ENCODE results near the gene TMPRSS3.
A peak's percentile ranks its signal among the peaks of the same experiment; 100 is the strongest.

The TMPRSS3 gene

GRCh38 chr21:42425591-42425990 lies 29.7 kb upstream of the TMPRSS3 start:
- peak; percentile 44 for DNase-seq (ENCODE audit: extremely low spot score)
- TF ChIP-seq CTCF (IDR thresholded peaks at IDR 0.05; ENCODE audit: control extremely low read depth, extremely low read depth, low read depth, missing control alignments): no peak
- POLR2A ChIA-PET: interaction anchor here (1.3 kb wide), 1 partner anchor 32 kb away, joined by 3 read pairs; no protein-coding TSS in a partner anchor
- CTCF ChIA-PET: interaction anchor here (0.9 to 5.1 kb wide), 11 partner anchors 9 to 167 kb away, joined by 3 to 25 read pairs (median 5); no protein-coding TSS in a partner anchor

DNA sequence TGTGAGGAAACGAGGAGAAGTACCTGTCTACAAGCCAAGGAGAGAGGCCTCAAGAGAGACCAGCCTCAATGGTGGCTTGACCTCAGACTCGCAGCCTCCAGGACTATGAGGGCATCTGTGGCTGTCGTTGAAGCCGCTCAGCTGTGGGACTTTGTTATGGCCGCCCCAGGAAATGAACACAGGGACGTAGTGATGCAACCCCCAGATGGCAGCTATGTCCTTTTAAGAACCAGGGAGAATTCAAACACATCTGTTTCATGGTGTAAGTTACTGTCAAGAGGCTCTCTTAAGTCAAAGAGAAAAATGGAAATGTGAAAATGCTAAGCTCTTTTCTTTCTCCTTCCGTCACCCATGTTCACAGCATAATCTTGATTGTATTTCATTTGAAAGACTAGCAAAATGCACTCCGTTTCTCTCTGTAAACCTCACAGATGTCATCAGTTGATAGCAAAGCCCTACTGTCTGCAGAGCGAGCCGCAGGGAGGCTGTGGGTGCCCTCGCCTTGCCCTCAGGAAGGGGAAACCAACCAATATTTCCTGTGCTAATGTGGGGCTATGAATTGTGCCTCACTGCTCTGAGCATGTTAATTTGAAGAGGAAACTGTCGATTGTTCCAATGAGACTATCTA lies 29.2 kb upstream of the TMPRSS3 start:
- no peak for DNase-seq (ENCODE audit: extremely low spot score)
- ChIA-PET POLR2A (interaction anchor here (0.8 to 1.3 kb wide), 2 partner anchors 9 to 32 kb away, joined by 3 to 4 read pairs; no protein-coding TSS in a partner anchor), CTCF (interaction anchor here (1.0 to 5.1 kb wide), 8 partner anchors 9 to 166 kb away, joined by 3 to 25 read pairs (median 6); no protein-coding TSS in a partner anchor)
- TF ChIP-seq CTCF (IDR thresholded peaks at IDR 0.05; ENCODE audit: control extremely low read depth, extremely low read depth, low read depth, missing control alignments): no peak

GRCh38 chr21:42423685-42424084 lies 27.8 kb upstream of the TMPRSS3 start:
- no peak for DNase-seq (ENCODE audit: extremely low spot score)
- no peak for TF ChIP-seq CTCF (IDR thresholded peaks at IDR 0.05; ENCODE audit: control extremely low read depth, extremely low read depth, low read depth, missing control alignments)
- POLR2A ChIA-PET: no interaction called here
- CTCF ChIA-PET: interaction anchor here (0.8 to 5.1 kb wide), 10 partner anchors 11 to 114 kb away, joined by 3 to 25 read pairs (median 4); partner anchors contain the start of gene UBASH3A

GRCh38 chr21:42423197-42423675 lies 27.4 kb upstream of the TMPRSS3 start:
- ChIA-PET POLR2A (interaction anchor here (0.6 to 1.2 kb wide), 2 partner anchors 16 to 1282 kb away, joined by 3 to 4 read pairs; no protein-coding TSS in a partner anchor), CTCF (interaction anchor here (0.7 to 5.1 kb wide), 12 partner anchors 11 to 113 kb away, joined by 3 to 25 read pairs (median 4); partner anchors contain the start of gene UBASH3A)
- DNase-seq (ENCODE audit: extremely low spot score): peak; percentile 63
- TF ChIP-seq CTCF (IDR thresholded peaks at IDR 0.05; ENCODE audit: control extremely low read depth, extremely low read depth, low read depth, missing control alignments): no peak

DNA sequence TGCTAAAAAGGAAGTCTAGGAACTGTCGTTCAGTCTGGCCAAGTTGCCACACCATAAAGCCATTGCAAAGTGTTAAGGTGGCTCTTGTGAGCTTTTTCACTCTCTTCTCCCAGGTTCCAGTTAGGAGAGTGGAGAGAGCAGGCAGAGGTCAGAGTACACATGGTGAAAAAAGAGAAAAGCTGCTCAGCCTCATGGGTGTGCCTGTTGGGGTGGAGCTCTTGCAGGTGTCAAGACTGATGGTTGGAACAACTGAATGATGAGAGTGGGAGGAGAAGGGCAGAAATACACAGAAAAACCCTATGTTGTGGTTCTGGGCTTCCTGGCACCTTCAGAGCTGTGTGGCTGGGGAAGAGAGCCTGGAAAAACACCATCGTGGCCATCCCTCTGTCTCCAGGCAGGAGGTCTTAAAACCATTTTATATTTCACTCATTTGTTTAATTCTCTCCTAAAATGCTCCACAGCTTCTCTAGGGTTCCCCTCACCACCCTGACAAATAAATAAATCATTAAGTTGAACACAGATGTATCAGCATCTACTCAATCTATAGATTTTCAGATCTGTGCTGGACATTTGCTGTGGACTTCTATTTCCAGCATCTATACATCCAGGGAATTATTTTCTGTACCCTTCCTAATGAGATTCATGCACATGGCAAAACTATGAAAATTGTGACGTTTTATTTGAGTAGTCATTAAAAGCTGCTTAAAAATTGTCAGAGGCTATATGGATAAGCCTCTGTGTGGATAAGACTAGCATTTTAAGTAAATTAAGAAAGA lies 25.4 kb upstream of the TMPRSS3 start:
- no peak for DNase-seq (ENCODE audit: extremely low spot score)
- POLR2A ChIA-PET: no interaction called here
- CTCF ChIA-PET: interaction anchor here (0.8 to 5.1 kb wide), 11 partner anchors 9 to 111 kb away, joined by 3 to 25 read pairs (median 4); no protein-coding TSS in a partner anchor
- TF ChIP-seq CTCF (IDR thresholded peaks at IDR 0.05; ENCODE audit: control extremely low read depth, extremely low read depth, low read depth, missing control alignments): no peak

- ChIA-PET CTCF (interaction anchor here (1.3 to 1.7 kb wide), 2 partner anchors 8 to 83 kb away, joined by 3 to 5 read pairs; no protein-coding TSS in a partner anchor), POLR2A (no interaction called here)
- DNase-seq (ENCODE audit: extremely low spot score): no peak
- TF ChIP-seq CTCF (IDR thresholded peaks at IDR 0.05; ENCODE audit: control extremely low read depth, extremely low read depth, low read depth, missing control alignments): no peak
Observed at GRCh38 chr21:42419845-42420244, 24.0 kb upstream of the TMPRSS3 start.

Data from GM10248 (cell line).